Measurements from ENCODE around the gene TANC1.

GRCh38 chr2:159076241-159076640 is 107.8 kb downstream of the TANC1 start:
- TF ChIP-seq CTCF (conservative IDR thresholded peaks at IDR 0.05 in 1 of 2, IDR thresholded peaks at IDR 0.05 in 1 of 2; ENCODE audit: extremely low read depth in 1 of 2, insufficient read depth in 1 of 2, low read depth in 1 of 2, low read length in 2 of 2) (no peak), EZH2 (IDR thresholded peaks at IDR 0.05; ENCODE audit: borderline replicate concordance, low read length) (no peak)
